PFSK-1 (cell line): Measurements from ENCODE around the gene PRDM2.

Experiments
- POLR2AphosphoS5 ChIP-seq: IDR thresholded peaks from 2 replicates; pipeline ENCODE4 v1.6.1; 2012; ENCODE audit warnings: low read depth, mild to moderate bottlenecking, control low read depth, low read length, moderate library complexity
- TAF1 ChIP-seq: IDR thresholded peaks from 2 replicates; pipeline ENCODE4 v1.6.1; 2012; ENCODE audit warnings: low read length, control low read depth, borderline replicate concordance; ENCODE audit not compliant: insufficient read depth

DNA sequence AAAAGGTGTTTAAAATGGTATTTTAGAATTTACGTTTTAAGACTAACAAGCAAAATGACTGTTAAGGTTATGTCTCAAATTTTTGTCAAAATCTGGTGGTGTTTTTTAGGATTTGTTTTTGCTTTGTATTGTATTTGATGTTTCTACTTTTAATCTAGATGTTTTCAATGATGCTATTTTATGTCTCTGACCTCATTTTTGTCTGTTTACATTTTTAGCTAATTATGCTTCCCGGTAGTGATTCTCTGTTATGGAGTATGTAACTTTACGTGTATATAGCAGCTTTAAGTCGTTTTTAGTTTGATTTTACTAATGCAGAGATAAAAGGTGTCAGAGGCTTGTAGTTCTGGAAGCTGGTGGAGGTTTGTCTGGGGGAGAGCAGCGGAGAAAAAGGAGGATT is 71.8 kb downstream of the PRDM2 start:
- TF ChIP-seq TAF1, result no peak
- no peak for TF ChIP-seq POLR2AphosphoS5
